GM19395 (cell line): ENCODE data around the gene OR5B2.
"Not testable (repeated sequence)": the region's sequence is repeated elsewhere in the genome, so short reads cannot be mapped to it uniquely, and the experiment has no call there.

Source experiments
- ATAC-seq: cut with Tn5 transposase; IDR thresholded peaks from one replicate; pipeline ENCODE4 v1.9.1; 2021; ENCODE audit warnings: mild to moderate bottlenecking, moderate library complexity; ENCODE audit not compliant: unreplicated experiment

The OR5B2 gene

DNA sequence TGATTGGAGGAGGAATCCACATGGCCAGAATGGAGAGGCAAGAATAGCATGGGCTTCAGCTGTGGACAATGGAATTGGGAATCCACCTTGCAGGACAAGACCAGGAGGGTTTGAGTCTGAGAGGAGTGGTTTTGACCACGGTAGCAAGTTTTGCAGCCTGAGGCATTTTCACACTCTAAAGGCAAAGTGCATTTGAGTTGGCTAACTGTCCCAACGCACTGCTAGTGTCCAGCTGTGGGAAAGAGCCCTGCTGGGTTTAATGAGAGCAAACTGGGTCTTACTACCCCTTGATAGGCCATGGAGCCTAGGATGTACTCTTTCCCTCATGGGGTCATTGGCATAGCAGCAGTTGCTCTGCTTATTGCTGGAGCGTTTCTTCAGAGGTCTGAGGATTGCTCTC is at the start of gene OR5B2:
Gene OR5B2, minus strand, starts transcription at position 101 of the 400 bp plus-strand sequence. CDS start 4,860 bp downstream, outside the sequence.
- no peak for ATAC-seq

DNA sequence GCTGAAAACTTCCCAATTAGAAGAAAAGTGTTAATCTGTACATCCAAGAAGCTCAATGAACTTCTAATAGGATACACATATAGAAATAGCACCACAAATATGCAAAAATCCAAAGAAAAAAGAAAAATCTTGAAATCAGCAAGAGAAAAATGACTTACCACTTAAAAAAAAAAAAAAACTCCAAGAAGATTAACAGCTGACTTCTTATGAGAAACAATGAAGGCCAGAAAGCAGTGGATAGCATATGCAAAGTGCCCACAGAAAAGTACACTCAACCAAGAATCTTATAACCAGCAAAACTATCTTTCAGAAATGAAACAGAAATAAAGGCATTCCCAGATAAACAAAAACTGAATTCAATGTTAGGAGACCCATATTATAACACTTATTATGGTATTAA is 44.0 kb upstream of the OR5B2 start:
- ATAC-seq: no peak

DNA sequence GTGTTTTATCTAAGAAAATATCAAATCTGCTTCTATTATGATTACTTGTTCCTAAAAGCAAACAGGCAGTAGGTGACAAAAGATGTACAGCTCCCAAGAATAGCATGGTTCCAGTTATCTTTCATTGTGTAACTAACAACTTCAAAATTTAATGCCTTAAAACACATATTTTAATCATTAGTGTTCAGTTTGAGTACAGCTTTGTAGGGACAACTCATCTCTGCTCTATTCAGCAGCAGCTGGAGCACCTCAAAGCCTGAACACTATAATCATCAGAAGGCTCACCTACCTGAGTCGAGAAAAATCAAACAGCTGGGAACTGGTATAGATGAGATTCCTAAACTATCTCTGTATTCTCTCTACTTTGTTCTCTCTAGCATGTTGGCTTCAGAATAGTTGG is 38.4 kb upstream of the OR5B2 start:
- no peak for ATAC-seq

DNA sequence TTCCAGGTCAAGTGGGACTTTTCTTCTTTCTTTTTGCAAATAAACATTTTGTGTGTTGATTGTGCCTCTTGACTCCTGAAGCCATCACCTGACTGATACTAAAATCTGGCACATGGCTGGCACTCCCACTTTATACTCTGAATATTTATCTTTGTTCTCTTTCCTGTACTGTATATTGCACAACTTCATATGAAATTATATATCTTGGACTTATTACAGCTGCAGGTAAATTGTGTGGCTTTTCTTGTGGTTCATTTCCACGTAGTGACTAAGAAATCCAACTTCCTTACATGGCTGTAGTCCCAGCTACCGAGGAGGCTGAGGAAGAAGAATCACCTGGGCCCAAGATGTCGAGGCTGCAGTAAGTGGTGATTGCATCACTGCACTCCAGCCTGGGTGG is 37.8 kb upstream of the OR5B2 start:
- ATAC-seq: no peak

DNA sequence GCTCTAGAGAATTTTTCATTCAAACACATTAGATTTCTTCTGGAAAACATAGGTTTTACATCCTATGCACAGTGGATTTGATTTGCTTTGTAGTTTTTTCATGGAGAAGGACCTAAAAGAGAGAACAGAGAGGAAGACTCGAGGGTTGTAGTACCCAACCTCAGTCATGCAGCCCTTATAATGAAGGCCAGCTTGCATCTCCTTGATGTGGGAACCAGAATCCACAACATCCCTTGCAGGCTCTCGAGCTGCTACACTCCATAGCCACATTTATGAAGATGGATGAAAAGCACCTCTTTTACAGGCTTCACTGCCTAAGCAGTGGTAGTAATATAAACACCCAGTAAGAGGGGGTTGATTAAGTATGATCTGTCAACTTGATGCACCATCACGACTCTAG is 23.7 kb upstream of the OR5B2 start:
- no peak for ATAC-seq

DNA sequence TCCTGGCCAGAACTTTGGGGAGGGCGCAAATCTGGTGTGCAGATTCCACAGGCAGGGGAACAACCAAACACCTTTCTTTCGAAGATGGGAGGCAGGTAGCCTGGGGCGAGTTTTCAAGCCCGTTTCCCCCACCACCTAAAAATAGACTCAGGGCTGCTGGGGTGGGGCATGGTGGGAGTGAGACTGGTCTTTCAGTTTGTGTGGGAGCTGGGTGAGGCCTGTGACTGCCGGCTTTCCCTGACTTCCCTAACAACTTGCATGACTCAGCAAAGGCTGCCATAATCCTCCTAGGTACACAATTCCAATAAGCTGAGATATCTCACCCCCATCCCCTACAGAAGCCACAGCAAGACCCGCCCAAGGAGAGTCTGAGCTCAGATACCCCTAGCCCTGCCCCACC is 18.4 kb upstream of the OR5B2 start:
- ATAC-seq: no peak

DNA sequence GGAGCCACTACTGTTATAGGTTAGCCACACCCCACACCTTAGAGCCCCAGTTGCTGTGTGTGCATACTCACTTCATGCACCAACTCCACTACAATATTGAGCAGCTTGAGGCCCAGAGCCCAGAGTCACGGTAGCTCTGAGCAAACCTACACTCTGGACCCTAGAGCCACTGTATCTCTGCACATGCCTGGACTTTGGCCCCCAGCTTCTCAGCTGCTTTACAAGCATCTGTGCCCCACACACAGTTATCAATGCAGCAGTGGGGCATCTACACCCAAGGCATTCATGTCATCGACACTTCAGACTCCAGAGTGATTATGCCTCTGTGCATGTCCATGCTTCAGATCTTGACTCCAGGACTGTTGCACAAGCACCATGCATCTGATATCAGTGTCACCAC is 16.4 kb upstream of the OR5B2 start:
- no peak for ATAC-seq

DNA sequence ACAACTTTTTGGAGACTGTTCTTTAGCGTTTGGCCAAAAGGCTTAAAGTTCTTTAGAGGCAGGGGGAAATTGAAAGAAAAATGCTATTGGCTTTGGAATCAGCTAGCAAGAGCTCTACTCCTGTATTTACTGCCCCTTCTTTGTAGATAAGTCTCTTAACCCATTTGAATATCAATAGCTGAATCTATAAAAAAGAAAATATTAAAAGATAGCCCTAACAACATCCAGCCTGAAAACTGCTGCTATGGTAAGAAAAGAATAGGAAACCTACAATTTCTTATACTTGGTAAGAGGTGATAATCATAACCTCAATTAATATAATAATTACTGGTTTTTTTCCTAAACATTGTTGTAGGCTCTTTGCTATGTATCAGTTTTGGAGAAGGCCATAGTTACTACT is 14.2 kb upstream of the OR5B2 start, which contains the start of gene OR5B12:
Gene OR5B12, minus strand, starts transcription at position 101 of the 400 bp plus-strand sequence. CDS start 2,085 bp downstream, outside the sequence.
- no peak for ATAC-seq

DNA sequence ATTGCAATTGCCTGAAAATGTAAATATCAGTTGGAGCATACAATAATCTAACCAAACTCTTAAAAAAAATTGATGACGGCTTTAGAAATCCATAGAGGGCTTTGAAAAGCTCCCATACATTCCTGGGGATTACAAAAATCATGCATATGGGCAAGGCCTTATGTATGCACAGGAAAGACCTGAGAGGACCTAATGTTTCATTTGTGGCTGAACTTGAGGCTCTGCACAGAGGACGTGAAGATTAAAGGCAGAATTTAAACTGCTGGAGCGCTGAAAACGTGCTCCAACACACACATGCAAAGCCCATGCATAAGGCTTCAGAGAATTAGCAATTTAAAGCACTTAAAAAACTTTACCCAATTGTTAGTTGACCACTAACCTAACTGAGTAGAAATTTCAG is 10.6 kb upstream of the OR5B2 start:
- no peak for ATAC-seq

DNA sequence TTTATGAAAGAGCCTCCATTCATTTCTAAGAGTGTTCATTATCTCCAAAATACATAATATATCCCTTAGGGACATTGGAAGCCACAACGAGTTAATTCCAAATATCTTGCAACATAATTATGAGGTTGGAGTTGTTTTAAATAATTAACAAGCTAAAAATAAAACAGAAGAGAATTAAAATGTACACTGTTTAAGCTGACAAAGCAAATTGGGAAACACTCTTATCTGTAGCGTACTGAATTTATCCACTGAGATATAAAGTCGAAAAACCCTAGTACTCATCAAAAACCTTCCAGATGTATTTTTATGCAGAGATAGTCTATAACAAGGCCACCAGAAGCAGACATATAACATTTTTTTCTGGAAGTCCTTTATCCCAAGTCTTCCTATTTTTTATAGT is 6.3 kb upstream of the OR5B2 start:
- no peak for ATAC-seq

DNA sequence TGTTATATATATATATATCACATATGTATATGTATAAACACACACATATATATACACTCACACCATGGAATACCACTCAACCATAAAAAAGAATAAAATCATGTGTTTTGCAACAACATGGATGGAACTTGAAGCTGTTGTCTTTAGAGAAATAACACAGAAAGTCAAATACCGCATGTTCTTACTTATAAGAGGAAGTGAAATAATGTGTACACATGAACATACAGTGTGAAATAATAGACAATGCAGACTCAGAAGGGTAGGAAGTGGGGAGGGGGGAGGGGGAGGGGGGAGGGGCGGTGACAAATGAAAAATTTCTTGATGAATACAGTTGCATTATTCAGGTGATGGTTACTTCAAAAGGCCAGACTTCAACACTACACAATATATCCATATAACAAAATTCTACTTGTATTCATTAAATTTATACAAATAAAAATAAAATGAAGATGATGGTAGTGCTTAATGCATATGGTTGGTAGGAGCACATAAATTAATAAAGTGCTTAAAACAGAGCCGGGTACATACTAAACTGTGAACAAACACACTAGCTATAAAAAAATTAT is 5.8 kb upstream of the OR5B2 start:
- ATAC-seq: peak; percentile 88

DNA sequence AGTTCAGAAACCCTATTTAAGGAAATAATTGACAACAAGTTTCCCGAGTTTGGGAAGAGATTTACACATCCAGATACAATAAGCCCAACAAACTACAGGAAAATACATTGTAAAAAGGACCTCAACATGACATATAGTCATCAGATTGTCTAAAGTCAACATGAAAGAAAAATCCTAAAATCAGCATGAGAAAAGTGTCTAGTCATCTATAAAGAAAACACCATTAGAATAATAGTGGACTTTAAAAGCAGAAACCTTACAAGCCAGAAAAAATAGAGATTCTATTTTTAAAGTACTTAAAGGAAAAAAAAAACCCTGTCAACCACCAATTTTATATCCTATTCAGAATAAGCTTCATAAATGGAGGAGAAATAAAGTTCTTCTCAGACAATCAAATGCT is 1.4 kb upstream of the OR5B2 start:
- no peak for ATAC-seq

DNA sequence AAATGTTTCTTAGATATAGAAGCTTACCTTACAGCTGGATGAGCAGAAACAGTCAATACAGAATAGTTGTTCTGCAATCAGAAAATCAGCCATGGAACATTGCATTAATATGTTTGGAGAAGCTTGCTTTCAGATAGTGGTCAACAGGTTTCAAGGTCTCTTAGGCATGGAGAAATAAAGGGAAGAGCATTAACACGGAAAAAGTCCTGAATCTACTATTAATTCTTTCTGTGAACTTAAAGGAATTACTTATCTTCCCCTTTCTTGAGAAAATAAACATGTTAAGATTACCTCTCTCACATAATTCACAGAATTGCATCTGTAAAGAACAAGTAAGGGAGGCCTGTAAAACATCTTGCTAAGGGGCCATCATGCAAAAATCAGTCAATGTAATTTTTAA is 21.1 kb downstream of the OR5B2 start, which contains the start of gene OR5B3:
Gene OR5B3, minus strand, starts transcription at position 101 of the 400 bp plus-strand sequence. CDS start 3,465 bp downstream, outside the sequence.
- ATAC-seq: no peak

DNA sequence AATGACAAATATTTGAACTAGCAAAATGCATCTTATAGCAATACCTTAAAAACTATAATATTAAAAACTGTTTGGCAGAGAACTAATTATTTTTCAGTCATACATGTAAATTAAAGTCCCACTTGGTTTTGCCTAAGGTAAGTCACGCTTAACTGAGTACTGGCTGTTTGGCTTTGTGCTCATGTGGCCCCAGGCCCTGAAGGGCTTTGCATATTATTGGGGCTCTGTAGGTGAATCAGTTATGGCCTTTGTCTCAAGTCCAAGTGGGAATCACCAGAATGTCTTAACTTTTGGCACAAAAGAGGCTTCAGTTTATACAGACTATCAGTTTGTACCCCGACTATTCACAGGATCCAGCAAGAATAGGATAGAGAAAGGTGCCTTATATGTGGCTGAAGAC is 28.3 kb downstream of the OR5B2 start:
- not testable (repeated sequence) for ATAC-seq

DNA sequence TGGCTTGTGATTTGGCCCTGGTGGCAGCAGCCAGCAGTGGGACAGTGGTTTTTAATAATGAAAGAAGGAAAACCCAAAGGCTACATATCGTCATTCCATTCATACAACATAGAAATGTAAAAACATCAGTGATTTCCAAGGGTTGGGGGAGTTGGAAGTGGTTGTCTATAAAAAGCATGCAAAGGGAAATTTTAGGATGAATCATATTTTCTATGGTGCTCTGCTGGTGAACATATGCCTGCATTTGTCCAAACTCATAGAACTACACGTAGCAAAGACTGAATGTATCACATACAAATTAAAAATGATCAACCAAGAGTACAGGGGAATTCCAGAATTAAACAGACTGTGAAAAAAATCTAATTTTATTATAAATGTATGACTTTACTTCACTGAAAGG is 32.3 kb downstream of the OR5B2 start:
- ATAC-seq: no peak

DNA sequence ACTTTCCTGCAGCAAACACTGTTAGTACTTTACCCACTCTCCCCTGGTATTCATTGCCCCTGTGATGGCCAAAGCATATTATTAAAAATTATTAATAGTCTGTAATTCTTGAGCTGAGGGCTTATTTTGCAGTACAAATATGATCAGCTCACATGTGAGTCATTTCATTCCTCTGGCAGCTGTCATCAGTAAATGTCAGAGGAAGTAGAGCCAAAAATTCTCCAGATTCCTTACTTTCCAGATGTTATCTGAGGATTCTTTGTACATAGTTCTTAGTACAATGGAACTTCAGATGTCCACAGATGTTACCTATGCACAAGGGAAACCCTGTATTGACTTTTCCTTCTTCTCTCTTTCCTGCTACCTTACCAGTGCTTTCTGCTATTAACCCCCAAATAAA is 33.7 kb downstream of the OR5B2 start:
- ATAC-seq: no peak

DNA sequence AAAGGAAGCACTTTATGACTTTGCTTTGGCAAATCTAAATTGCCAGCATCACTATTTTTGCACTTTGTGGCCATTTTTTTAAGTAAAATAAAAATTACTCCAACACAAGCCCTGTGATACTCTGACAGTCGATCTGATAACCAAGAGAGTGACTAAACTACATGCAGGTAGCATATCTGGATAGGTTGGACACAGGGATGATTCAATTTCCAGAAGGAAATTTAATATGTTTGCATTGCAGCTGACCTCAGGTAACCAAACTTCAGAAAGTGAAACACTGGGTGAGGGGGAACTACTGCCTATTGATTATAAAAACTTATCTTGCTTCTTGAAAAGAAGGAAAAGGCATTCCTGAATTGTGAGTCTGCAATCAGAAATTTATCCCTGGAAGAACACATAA is 35.2 kb downstream of the OR5B2 start:
- no peak for ATAC-seq

DNA sequence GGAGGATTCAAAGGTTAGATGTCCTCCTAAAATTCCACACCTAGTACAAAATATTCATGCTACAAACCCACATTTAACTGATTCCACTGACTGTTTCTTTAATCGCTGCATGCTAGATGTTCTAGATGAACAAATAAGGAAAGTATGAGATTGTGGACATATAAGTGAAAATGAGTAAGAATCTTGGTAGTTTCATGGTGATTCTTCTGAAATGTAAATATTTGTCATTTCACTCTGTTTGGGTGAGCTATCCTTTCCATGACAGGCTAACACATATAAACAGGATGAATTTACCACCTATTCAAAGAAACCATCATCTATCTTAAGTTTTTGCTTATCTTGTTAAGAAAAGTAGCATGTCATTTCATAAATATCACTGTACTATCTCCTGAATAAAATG is 36.0 kb downstream of the OR5B2 start:
- ATAC-seq: no peak

DNA sequence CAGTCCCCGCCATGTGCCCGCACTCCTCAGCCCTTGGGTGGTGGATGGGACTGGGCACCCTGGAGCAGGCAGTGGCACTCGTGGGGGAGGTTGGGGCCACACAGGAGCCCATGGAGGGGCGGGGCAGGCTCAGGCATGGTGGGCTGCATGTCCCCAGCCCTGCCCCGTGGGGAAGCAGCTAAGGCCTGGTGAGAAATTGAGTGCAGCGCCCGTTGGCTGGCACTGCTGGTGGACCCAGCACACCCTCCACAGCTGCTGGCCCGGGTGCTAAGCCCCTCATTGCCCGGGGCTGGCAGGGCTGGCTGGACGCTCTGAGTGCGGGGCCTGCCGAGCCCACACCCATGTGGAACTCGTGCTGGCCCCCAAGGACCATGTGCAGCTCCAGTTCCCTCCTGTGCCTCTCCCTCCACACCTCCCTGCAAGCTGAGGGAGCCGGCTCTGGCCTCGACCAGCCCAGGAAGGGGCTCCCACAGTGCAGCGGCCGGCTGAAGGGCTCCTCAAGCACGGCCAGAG is 37.3 kb downstream of the OR5B2 start:
- ATAC-seq: no peak
